ENCODE results near the gene TMEM132A.

TMEM132A gene

GRCh38 chr11:60921777-60922335 lies 2.4 kb upstream of the TMEM132A start:
- no peak for DNase-seq (ENCODE audit: low read depth, low spot score)

GRCh38 chr11:60922906-60923305 lies 1.4 kb upstream of the TMEM132A start:
- no peak for DNase-seq (ENCODE audit: low read depth, low spot score)

- no peak for DNase-seq (ENCODE audit: low read depth, low spot score)
These were observed 934 bp upstream of the TMEM132A start for GRCh38 chr11:60923326-60923725.

GRCh38 chr11:60923800-60924109 lies 505 bp upstream of the TMEM132A start:
- DNase-seq (ENCODE audit: low read depth, low spot score) = no peak

GRCh38 chr11:60924906-60925853 lies 920 bp downstream of the TMEM132A start:
- DNase-seq (ENCODE audit: low read depth, low spot score) = no peak

- DNase-seq (ENCODE audit: low read depth, low spot score) = no peak
These were observed 1.6 kb downstream of the TMEM132A start for GRCh38 chr11:60925868-60926267.

- no peak for DNase-seq (ENCODE audit: low read depth, low spot score)
These were observed 2.2 kb downstream of the TMEM132A start for GRCh38 chr11:60926500-60926899.

GRCh38 chr11:60927061-60927592 lies 2.9 kb downstream of the TMEM132A start:
- no peak for DNase-seq (ENCODE audit: low read depth, low spot score)

- no peak for DNase-seq (ENCODE audit: low read depth, low spot score)
These were observed 3.3 kb downstream of the TMEM132A start for GRCh38 chr11:60927600-60927999.

- DNase-seq (ENCODE audit: low read depth, low spot score) = no peak
These were observed 4.3 kb downstream of the TMEM132A start for GRCh38 chr11:60928563-60929001.

GRCh38 chr11:60929764-60930163 lies 5.5 kb downstream of the TMEM132A start:
- no peak for DNase-seq (ENCODE audit: low read depth, low spot score)

- DNase-seq (ENCODE audit: low read depth, low spot score) = no peak
These were observed 6.1 kb downstream of the TMEM132A start for GRCh38 chr11:60930394-60930793.

- no peak for DNase-seq (ENCODE audit: low read depth, low spot score)
These were observed 7.7 kb downstream of the TMEM132A start for GRCh38 chr11:60931917-60932316.

- DNase-seq (ENCODE audit: low read depth, low spot score) = no peak
These were observed 8.5 kb downstream of the TMEM132A start for GRCh38 chr11:60932605-60933356.

- DNase-seq (ENCODE audit: low read depth, low spot score) = no peak
These were observed 9.3 kb downstream of the TMEM132A start for GRCh38 chr11:60933416-60934123.

GRCh38 chr11:60934124-60934789 lies 10.0 kb downstream of the TMEM132A start:
- no peak for DNase-seq (ENCODE audit: low read depth, low spot score)

GRCh38 chr11:60934790-60935605 lies 10.7 kb downstream of the TMEM132A start:
- DNase-seq (ENCODE audit: low read depth, low spot score) = no peak

GRCh38 chr11:60935676-60936442 lies 11.6 kb downstream of the TMEM132A start:
- DNase-seq (ENCODE audit: low read depth, low spot score) = no peak

GRCh38 chr11:60936467-60937143 lies 12.3 kb downstream of the TMEM132A start:
- DNase-seq (ENCODE audit: low read depth, low spot score) = no peak
